HepG2 (cell line): Measurements from ENCODE around the gene HSPA1A. TPM values are rescaled to one million over a fixed set of nuclear protein-coding genes. Genes with fewer than 3 reads are reported as not detected.
A peak's percentile ranks its signal among the peaks of the same experiment; 100 is the strongest.

ENCODE experiments used
- BCL3 ChIP-seq: sonication (generic); formaldehyde crosslinking; IDR thresholded peaks from 2 replicates; pipeline ENCODE4 v1.5.1; 2020; ENCODE audit warnings: mild to moderate bottlenecking, missing genetic modification reagents, moderate library complexity
- ESRRA ChIP-seq: sonication (generic); formaldehyde crosslinking; IDR thresholded peaks from 2 replicates; pipeline ENCODE4 v1.5.1; 2020; ENCODE audit warnings: mild to moderate bottlenecking, low read depth, missing genetic modification reagents
- GPN1 ChIP-seq: sonication (generic); formaldehyde crosslinking; IDR thresholded peaks from 2 replicates; pipeline ENCODE4 v1.5.1; 2020; ENCODE audit warnings: missing genetic modification reagents, borderline replicate concordance
- HIC2 ChIP-seq: sonication (generic); formaldehyde crosslinking; IDR thresholded peaks from 2 replicates; pipeline ENCODE4 v1.9.0; 2022; ENCODE audit warnings: low read depth, missing genetic modification reagents
- HINFP ChIP-seq: sonication (generic); formaldehyde crosslinking; IDR thresholded peaks from 2 replicates; pipeline ENCODE4 v1.4.0; 2020; ENCODE audit warnings: low read depth, mild to moderate bottlenecking, missing genetic modification reagents
- HMGA1 ChIP-seq: sonication (generic); formaldehyde crosslinking; conservative IDR thresholded peaks from 2 replicates; pipeline ENCODE4 v1.4.0; 2020; ENCODE audit warnings: missing genetic modification reagents
- HNF1B ChIP-seq: sonication (generic); formaldehyde crosslinking; IDR thresholded peaks from 2 replicates; pipeline ENCODE4 v1.5.1; 2020; ENCODE audit warnings: mild to moderate bottlenecking, moderate library complexity, missing genetic modification reagents
- MIER3 ChIP-seq: IDR thresholded peaks from 2 replicates; pipeline ENCODE4 v1.6.1; 2016; ENCODE audit warnings: missing compliant biosample characterization, borderline replicate concordance
- NPAS2 ChIP-seq: sonication (generic); formaldehyde crosslinking; IDR thresholded peaks from 2 replicates; pipeline ENCODE4 v1.8.0; 2022; ENCODE audit warnings: mild to moderate bottlenecking, missing genetic modification reagents, borderline replicate concordance
- PBX2 ChIP-seq: IDR thresholded peaks from 2 replicates; pipeline ENCODE4 v1.6.1; 2016; ENCODE audit warnings: control low read depth
- PHF5A ChIP-seq: IDR thresholded peaks from one replicate; pipeline ENCODE4 v1.6.1; 2018; ENCODE audit warnings: low read depth, missing genetic modification reagents; ENCODE audit not compliant: unreplicated experiment
- RFXANK ChIP-seq: IDR thresholded peaks from 2 replicates; pipeline ENCODE4 v1.6.1; 2016
- SIN3B ChIP-seq: fragments of 150-350 bp; IDR thresholded peaks from 2 replicates; pipeline ENCODE4 v1.6.1; 2014; ENCODE audit warnings: low read length
- SRSF1 ChIP-seq: fragments of 200-400 bp; formaldehyde crosslinking; optimal IDR thresholded peaks from 2 replicates; pipeline ENCODE3; 2017; ENCODE audit warnings: mild to moderate bottlenecking, low read depth, low read length, moderate library complexity
- ZNF17 ChIP-seq: sonication (generic); formaldehyde crosslinking; IDR thresholded peaks from 2 replicates; pipeline ENCODE4 v1.5.0; 2020; ENCODE audit warnings: mild to moderate bottlenecking, missing genetic modification reagents
- ZNF230 ChIP-seq: sonication (generic); formaldehyde crosslinking; IDR thresholded peaks from 2 replicates; pipeline ENCODE4 v1.4.0; 2020; ENCODE audit warnings: mild to moderate bottlenecking, missing genetic modification reagents
- ZNF24 ChIP-seq: fragments of 450-650 bp; IDR thresholded peaks from 2 replicates; pipeline ENCODE4 v1.6.1; 2017; ENCODE audit warnings: antibody characterized with exemption, mild to moderate bottlenecking
- ZNF260 ChIP-seq: sonication (generic); formaldehyde crosslinking; IDR thresholded peaks from 2 replicates; pipeline ENCODE4 v1.4.0; 2020; ENCODE audit warnings: missing genetic modification reagents, low read depth, mild to moderate bottlenecking, borderline replicate concordance
- ZNF556 ChIP-seq: sonication (generic); formaldehyde crosslinking; IDR thresholded peaks from 2 replicates; pipeline ENCODE4 v1.4.0; 2020; ENCODE audit warnings: mild to moderate bottlenecking, missing genetic modification reagents, borderline replicate concordance
- ZNF570 ChIP-seq: sonication (generic); formaldehyde crosslinking; IDR thresholded peaks from 2 replicates; pipeline ENCODE4 v1.4.0; 2020; ENCODE audit warnings: mild to moderate bottlenecking, missing genetic modification reagents, borderline replicate concordance
- ZNF616 ChIP-seq: sonication (generic); formaldehyde crosslinking; IDR thresholded peaks from 2 replicates; pipeline ENCODE4 v1.5.0; 2020; ENCODE audit warnings: low read depth, mild to moderate bottlenecking, missing genetic modification reagents
- ZNF773 ChIP-seq: sonication (generic); formaldehyde crosslinking; IDR thresholded peaks from 2 replicates; pipeline ENCODE4 v1.4.0; 2020; ENCODE audit warnings: missing genetic modification reagents, borderline replicate concordance
- ZNF883 ChIP-seq: sonication (generic); formaldehyde crosslinking; IDR thresholded peaks from 2 replicates; pipeline ENCODE4 v1.5.1; 2020; ENCODE audit warnings: mild to moderate bottlenecking, missing genetic modification reagents; ENCODE audit errors: not compliant biosample characterization
- polyA plus RNA-seq, 8 experiments: library from polyadenylated mRNA; depleted of rRNA in 3 of 8; stranded (reverse) in 7 of 8; unstranded in 1 of 8; fragments of >200 nt; fragmentation: Illumina TruSeq in 4 of 8; extraction: Trizol in 4 of 8; gene quantifications; 2 replicates each; pipeline versions ENCODE4 v1.2.1 to v1.2.3, GENCODE V29; 2011 to 2016; ENCODE audit warnings: low read depth in 4 of 8, missing spikeins in 1 of 8, mixed read lengths in 1 of 8; ENCODE audit not compliant: insufficient read depth in 1 of 8
- total RNA-seq, 5 experiments: library from RNA; depleted of rRNA; stranded (reverse); fragments of >200 nt; fragmentation: Illumina TruSeq; extraction: Trizol; gene quantifications; 2 replicates each; pipeline ENCODE4 v1.2.3, GENCODE V29; 2016; ENCODE audit warnings: low read depth in 1 of 5

HSPA1A gene
- total and polyA plus RNA-seq, 2 of the 13 experiments (the other 11 are each of a cell fraction or from before 2014, with no cell fraction given), result 44.5 to 85.0 TPM

GRCh38 chr6:31815025-31815838, at the start of gene HSPA1A, which contains the start of gene HSPA1L (continued):
- TF ChIP-seq SRSF1 (peak; percentile 65), SIN3B (peak; percentile 41; the same call in 1 of the 2 replicates), ZNF260 (no peak), PBX2 (CRISPR knock-in tag) (no peak), ZNF616 (CRISPR knock-in tag) (no peak), BCL3 (CRISPR knock-in tag) (0 out of 2 replicates have a peak, but pooled peaks have one; percentile 47), RFXANK (CRISPR knock-in tag) (no peak), ZNF883 (CRISPR knock-in tag) (no peak), ESRRA (no peak), ZNF556 (CRISPR knock-in tag) (no peak), GPN1 (CRISPR knock-in tag) (no peak), PHF5A (CRISPR knock-in tag) (no peak), ZNF17 (CRISPR knock-in tag) (no peak), HMGA1 (CRISPR knock-in tag) (no peak), NPAS2 (CRISPR knock-in tag) (no peak), ZNF24 (no peak), HINFP (CRISPR knock-in tag) (0 out of 2 replicates have a peak, but pooled peaks have one; percentile 44), HIC2 (CRISPR knock-in tag) (no peak), ZNF570 (CRISPR knock-in tag) (no peak), MIER3 (0 out of 2 replicates have a peak, but pooled peaks have one; percentile 58), ZNF230 (CRISPR knock-in tag) (no peak), HNF1B (CRISPR knock-in tag) (no peak; the same call in none of the 2 replicates), ZNF773 (CRISPR knock-in tag) (no peak)
